HCEC 1CT (cell line): Measurements from ENCODE around the gene CST3.
A peak's percentile ranks its signal among the peaks of the same experiment; 100 is the strongest.
"Not testable (repeated sequence)": the region's sequence is repeated elsewhere in the genome, so short reads cannot be mapped to it uniquely, and the experiment has no call there.

Experiments used
- DNase-seq: peaks from one replicate; pipeline ENCODE4 v3.0.0-alpha.2; 2017

The CST3 gene, protein sequence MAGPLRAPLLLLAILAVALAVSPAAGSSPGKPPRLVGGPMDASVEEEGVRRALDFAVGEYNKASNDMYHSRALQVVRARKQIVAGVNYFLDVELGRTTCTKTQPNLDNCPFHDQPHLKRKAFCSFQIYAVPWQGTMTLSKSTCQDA

DNA sequence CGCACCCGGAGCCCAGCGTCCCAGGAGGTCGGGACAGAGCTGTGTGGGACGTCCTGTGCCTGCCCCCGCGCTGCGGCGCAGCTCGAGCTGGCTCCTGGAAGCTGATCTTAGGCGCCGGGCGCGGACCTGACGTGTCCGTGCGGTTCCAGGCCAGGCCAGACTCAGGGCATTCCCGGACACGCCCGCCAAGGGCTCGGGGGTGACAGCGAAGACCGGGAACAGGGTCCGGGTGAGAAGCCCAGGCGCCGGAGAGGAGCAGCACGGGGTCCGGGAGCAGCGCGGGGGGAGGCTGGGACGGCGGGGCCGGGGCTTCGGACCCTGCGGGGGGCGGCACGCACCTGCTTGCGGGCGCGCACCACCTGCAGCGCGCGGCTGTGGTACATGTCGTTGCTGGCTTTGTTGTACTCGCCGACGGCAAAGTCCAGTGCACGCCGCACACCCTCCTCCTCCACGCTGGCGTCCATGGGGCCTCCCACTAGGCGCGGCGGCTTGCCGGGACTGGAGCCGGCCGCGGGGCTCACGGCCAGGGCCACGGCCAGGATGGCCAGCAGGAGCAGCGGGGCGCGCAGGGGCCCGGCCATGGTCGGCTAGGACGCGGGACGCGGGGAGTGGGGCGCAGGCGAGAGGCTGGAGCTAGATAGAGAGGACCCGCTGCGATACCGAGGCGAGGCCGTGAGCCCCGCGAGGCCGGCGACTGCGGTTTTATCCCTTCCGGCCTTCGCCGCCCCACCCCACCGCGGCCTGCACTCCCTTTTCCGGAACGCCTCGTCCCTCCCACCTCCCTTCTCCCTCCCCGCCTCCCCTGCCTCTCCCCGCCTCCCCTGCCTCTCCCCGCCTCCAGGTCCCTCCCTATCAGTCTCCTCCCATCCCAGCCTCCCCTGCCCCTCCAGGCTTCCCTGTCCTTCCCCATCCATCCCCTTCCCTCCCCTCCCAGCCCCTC, at the start of gene CST3:
CST3 (minus strand) TSS at position 674 of the 940 bp plus-strand sequence; CDS start at position 581, 93 bp downstream.
- DNase-seq: peak; percentile 90

DNA sequence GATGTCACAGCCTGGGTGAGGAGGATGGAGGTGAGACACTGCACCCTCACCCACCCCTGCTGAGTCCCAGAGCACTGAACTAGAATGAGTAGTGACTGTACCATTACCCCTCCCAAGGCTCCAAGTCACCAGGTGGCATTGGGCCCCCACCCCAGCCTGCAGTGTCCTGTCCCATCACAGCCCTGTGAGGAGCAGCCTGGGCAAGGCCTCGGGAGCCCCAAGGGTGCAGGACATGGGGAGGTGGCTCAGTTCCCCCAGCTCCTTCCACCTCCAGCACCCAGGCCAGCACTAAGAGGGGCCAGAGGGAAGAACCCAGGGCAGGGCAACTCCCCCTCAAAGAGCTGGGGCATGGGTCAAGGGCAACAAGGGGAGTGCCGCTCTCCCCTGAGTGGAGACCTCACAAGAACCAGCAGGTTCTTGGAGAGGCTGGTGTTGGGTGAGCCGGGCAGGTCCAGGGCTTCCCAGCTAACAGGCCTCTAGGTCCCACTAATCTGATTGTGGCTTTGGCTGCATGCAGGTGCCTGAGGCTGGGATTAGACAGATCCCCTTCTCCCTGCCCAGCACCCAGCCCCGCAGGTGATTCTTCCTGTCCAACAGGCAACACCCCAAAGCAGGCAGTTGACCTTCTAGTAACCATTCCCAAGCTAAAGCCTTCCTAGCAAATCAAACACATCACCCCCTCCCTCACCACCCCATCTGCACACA, 48.4 kb upstream of the CST3 start:
- no peak for DNase-seq

DNA sequence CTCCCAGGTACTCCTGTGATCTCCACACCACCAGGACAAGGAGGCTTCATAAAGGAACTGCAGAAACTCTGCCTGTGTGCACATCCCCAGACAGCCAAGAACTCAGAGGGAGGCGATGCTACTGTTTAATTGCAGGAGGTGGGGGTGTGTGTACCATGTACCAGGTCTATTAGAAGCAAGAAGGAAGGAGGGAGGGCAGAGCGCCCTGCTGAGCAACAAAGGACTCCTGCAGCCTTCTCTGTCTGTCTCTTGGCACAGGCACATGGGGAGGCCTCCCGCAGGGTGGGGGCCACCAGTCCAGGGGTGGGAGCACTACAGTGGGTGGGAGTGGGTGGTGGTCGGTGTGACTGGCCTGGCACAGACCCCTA, 47.8 kb upstream of the CST3 start:
- not testable (repeated sequence) for DNase-seq

DNA sequence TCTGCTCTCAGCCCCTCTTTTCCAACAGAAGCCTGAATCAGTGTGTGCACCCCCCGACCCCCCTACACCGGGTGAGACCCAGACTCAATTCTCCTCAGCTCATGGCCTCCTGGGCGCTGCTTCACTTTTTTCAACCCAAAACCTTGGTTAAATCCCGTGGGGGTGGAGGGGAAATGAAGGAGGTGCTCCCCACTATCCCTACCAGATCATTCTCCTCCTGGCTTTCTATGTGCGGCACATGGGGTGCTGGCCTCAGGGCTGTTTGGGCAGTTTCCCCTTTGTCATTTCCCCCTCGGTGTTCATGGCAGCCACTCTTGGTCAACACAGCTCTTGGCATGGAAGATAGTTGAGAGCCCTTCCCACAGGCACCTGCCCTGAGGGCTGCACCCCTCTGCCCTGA, 46.5 kb upstream of the CST3 start:
- DNase-seq: no peak

DNA sequence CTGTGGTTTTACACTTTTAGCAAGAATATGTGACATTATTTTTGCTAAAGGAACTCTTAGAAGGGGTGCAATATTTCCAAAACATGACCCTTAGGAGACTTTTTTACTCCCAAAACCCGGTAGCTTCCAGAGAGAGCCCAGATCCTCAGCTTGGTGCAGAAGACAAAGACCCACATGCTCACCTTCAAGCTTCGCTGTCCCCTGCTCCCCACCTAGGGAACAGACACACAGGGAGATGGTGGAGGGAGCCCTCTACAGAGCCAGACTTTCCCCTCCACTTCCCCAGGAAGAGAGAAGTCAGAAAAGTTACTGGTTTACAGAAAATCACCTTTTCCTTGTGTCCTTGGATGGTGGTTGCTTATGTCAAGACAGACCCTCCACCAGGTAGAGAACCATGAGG, 46.1 kb upstream of the CST3 start:
- DNase-seq: no peak

DNA sequence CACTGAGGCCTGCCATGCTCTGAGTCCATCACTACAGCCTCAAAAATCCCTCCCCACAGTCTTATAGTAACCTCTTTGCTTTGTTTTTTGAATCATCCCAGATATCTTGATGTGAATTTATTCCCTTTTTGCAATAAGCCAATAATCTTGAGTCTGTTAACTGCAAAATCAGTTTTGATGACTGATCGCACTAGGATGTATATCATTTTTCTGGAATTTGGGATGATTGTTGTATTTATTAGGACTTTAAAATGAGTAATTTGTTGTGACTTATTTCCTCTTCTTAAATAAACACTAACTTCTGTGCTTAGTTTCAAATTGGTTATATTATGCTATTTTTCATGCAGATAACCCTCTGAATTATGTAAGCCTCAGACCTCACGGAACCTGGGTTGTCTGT, 45.5 kb upstream of the CST3 start:
- DNase-seq: no peak

DNA sequence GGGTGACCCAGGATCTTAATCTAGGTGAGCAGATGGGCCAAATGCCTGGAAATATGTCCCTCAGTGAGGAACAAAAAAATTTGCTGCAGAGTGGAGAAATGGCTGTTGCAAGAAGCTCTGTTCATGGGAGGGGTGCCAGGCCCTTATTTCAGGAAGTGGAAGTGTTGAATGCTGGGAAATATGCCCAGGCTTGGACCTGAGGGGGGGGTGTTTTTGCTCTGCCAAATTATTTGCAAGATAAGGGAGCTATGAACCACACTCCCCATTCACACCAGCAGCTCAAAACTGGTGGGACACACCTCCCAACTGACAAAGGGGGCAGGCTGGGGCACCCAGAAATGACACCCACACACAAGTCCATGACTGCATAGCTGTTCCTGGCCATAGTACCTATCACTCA, 42.4 kb upstream of the CST3 start:
- DNase-seq: no peak

DNA sequence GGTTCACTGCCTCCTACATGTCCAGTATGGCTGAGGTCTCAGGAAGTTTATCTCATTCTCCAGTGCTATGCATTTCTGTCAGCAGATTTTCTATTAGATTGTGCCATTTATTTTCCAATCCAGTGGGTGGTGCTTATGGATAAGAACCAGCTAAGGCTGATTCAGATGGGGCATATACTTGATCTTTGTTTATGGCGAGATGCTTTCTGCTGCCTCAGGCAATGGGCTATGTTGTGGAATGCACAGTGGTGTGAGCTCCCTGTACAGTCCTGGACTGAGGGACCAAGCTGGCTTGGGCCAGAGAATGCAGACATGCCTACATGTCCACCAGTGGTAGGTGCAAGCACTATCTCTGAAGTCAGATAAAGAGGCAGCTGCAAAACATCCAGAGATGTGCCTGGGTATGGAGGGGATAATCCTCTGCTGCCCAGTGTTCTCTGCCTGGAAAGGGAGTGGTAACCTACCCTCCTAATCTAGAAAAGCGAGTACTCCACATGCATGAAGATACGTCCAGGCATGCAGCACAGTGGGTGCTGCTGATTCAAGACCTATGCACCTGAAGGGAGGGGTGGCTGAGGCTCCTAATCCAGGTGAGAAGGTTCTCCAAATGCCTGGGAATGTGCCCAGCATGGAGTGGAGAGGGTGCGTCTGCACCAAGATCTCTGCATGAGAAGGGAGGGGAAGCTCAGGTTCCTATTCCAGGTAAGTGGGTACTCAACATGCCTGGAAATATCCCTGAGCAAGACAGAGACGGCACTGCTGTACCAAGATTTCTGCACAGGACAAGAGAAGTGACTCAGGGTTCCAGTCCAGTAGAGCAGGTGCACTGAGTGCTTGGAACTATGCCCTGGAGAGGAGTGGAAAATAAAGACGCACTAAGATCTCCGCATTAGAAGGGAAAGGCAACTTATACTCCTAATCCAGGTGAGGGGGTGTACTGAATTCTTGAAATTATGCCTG, 41.7 kb upstream of the CST3 start:
- no peak for DNase-seq

DNA sequence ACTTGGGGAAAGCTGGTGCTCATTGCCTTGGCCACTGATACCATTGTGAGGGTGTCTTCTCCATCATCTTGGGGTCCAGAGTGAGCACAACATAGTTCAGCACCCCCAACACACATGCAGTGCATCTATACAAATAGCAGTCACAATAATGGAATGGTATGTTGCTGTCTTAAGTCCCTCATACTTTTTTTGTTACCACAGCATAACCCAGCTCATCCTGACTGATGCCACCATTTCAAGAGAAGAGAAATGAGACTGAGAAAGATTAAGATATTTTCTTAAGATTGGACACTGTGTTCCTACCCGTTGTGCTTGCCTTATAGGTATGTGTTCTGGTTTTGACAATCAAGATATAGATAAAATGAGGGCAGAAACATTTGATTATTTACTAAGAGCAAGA, 35.5 kb upstream of the CST3 start:
- no peak for DNase-seq

DNA sequence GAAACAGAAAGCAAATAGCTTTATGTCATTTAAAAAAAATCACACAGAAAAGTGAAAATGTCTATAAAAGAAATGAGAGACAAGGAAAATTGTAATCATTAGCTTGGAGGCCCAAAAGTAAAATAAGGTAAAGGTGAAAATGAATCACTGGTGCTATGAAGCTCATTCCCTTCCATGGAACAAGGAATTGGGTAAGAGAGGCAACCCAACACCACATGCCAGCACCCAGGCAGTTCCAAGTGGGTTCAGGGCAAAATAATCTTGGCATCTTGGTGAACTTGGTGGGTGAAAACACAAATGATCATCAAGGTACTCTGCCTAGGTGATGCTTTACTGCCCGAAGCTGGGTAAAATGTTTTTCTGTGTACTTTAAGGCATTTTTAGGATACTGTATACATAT, 34.4 kb upstream of the CST3 start:
- DNase-seq: no peak

DNA sequence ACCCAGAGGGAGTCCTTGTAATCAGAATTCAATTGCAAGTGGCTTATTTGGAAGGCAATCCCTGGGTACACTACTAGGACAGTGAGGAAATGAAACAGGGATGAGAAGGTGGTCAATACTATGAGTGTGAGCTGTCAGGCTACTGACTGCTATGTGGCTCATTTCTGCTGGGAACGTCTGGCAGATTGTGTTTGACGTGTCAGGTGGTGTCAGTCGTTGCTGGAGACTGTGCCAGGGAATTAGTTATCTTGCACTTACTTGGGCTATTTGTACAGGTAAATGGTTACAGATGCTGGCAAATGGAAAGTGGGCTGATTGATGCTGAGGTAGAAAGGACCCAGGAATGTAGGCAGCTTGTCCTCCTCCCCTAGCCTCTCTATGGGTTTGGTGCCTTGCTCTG, 33.7 kb upstream of the CST3 start:
- no peak for DNase-seq

DNA sequence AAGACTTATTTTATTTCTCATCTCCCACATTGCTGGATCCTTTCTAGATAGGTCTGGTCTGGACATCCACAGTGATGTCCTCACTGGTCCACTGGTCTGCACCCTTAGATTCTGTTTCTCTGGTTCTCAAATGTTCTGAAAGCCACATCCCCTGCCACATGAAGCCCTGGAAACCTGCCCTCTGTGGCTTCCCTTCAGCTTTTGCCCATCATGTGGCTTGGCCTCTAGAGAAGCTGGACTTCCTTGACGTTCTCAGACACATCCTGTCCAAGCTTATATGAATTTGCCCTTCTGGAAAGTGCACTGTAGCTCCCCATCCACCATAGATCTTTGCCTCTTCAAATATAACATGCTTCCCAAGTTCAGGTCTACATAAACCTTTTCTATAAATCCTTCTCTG, 32.6 kb upstream of the CST3 start:
- DNase-seq: no peak

DNA sequence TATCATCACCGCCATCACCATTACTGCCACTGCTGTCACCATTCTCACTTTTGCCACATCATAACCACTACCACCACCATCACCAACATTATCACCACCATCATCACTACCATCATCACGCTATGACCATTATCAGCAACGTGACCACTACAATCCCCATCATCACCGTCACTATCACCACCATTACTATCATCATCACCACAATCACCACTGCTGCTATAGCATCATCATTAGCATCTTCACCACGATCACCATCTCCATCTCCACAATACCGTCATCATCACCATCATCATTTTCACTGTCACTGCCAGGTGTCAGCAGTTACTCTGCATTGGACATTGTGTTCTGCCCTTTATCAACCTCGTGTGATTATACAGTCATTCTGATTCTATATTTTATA, 32.1 kb upstream of the CST3 start:
- no peak for DNase-seq

DNA sequence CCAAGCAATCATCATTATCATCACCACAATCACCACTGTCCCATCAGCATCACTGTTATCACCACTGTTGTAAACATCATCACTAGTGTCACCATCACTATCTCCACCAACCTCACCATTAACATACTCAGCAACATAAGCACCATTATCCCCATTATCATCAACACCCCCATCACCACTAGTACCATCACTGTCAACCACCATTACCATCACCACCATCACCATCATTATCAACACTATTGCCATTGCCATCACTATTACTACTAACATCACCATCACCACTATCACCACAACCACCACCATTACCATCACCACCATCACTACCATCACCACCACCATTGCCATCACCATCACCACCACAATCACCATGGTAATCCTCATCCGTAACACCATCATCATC, 31.6 kb upstream of the CST3 start:
- no peak for DNase-seq

DNA sequence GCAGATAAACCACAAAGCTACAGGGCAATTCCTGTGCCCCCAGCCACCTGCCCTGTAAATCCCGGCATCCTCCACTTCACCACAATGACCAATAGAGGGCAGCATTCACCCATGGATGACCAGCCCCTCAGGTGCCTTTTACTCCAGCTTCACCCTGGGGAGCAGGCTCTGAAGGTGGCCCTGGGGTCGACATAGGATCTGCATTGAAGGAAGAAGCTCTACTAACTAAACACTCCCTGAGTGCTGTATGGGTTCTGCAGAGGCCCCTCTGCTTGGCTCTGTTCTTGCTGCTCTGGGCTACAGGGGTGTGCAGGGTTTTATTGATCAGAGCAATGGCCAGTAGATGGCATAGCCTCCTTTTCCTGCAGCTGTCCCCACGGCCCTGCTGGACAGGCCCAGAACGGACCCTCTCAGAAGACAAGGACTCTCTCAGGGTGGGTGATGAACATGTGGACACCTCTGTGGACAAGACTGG, 30.8 kb upstream of the CST3 start:
- peak; percentile 43 for DNase-seq

DNA sequence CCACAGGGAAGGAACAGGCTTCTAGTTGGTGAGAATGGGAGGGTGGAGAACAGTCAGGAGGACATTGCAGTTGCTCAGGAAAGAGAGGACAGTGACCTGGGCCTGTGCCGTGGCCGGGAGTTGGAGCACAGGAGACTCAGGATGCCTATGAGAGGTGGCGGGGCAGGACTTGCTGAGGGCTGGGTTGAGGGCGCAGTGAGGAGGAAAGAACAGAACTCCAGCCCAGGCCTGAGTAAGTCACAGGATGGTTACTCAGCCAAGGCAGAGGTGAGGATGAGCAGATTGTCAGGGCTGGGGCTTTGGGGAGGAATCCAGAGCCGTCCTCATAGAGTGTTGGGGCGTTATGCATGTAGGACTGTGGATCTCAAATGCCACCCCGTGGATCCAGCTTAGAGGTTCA, 29.9 kb upstream of the CST3 start:
- DNase-seq: no peak

DNA sequence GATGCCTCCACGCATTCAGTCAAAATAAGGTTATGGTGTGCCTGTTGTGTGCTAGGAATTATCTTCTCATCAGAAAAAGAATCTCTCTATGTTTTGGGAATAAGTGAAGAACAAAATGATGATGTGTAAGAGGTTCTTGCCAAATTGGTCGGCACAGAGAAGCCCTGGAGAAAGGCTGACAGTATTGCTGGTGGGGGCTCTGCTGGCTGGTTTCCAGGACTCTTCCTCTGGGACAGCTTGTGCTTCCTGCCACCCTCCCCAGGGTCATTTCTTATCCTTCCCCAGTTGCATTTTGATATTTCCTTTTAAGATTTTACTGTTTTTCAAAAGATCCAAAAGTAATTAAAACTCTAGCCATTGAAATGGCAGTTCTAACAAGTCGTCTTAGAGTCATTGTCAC, 28.9 kb upstream of the CST3 start:
- no peak for DNase-seq

DNA sequence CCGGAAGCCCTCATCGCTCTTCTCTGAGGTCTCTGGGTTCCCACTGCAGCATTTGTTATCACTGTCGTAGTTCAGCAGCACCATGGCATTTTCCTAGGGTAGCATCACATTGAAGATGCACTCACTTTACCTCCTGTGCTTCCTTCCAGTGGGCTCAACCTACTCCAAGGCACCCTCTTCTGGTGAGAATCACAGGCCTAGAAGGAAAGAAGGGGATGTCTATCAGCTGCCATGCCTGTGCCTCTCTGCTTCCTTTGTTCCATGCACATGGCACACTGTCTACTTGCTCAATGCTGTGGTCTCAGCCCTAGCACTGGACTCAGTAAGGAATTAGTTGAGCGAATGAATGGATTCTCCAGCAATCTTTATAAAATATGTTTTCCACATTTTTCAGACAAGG, 28.4 kb upstream of the CST3 start:
- DNase-seq: peak; percentile 30

DNA sequence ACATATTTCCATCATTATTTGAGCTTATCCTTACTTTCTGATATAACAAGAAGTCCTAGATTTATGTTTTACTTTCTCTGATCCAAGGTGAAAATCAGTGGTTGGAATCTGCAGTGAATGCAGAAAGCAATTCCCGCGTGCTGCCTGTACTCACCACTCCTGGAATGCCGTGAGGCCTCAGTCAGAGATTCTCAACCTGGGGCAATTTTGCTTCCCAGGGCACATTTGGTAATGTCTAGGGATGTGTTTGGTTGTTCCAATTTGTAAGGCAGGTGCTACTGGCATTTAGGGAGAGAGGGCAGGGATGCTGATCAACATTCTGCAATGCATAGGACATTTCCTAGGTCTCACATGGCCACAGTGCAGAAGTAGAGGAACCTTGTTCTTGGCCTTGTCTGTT, 27.2 kb upstream of the CST3 start:
- no peak for DNase-seq

DNA sequence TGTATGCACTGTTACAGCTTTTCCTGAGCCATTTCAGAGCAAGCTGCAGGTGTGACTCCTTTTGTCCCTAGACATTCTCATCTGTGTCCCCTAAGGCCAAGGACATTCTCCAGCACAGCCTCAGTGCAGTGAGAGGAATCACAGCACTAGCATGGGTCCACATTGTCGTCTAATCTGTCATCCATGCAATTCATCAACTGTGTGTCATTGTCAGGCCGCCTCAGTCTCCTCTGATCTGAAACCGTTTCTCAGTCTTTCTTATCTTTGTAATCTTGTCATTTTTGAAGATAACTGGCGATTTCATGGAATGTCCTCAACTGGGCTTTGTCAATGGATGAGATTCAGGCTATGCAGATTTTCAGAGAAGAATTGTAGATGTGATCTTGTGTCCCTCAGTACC, 26.3 kb upstream of the CST3 start:
- DNase-seq: not testable (repeated sequence)

DNA sequence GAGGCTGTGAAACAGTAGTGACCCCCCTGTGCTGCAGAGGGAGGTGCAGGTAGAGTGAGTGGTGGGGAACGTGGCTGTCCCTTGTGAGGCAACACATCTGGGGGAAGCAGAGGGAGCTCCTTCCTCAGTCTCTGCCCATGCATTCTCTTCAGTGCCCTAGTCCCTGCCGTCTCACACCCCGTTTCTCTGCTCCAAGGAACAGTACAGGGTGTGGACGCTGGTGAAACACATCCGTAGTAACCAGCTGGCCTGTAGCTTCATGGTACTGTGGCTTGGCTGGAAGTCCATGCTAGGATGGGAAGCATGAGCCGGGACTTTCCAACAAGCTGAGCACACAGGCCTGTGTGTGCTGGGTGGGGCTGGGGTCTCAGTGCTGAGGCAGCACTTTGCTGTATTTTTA, 25.4 kb upstream of the CST3 start:
- DNase-seq: no peak

DNA sequence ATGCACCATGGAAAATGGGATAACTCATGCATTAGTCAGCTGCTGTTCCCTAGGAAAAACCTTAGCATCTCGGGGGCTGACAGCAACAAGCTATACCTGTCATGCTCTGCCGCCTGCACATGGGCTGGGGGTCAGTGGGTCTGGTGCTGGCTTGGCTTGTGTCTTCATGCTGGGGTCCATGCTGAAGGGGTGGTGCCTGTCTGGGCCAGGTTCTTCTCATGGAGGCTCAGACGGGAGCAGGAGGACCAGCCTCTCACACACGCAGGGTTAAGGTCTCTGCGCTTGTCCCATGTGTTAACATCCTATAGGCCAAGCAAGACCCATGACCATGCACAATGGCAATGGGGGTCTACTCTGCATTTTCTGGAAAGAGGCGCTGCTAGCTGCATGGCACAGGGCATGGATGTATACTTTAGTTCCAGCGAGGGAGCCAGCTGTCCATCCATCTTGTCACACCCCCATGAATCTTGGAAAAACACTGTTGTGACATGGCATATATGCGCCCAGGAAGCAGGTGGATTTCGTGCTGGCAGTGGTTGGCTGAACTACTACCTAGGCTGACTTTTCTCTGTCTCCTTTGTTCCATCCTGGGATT, 24.6 kb upstream of the CST3 start:
- DNase-seq: no peak
